Hindlimb muscle (tissue), 1 donor: ENCODE results near the gene AVL9. TPM values are rescaled to one million over a fixed set of nuclear protein-coding genes. Genes with fewer than 3 reads are reported as not detected.

Experiments
- DNase-seq: peaks from one replicate; pipeline ENCODE4 v3.0.0-alpha.2; 2013
- polyA plus RNA-seq: library from polyadenylated mRNA; unstranded; fragments of 120-200 nt; gene quantifications from one replicate; pipeline ENCODE4 v1.2.1, GENCODE V29; 2013; ENCODE audit not compliant: insufficient read length

Gene AVL9
- polyA plus RNA-seq, 1 donor: 13.2 TPM

DNA sequence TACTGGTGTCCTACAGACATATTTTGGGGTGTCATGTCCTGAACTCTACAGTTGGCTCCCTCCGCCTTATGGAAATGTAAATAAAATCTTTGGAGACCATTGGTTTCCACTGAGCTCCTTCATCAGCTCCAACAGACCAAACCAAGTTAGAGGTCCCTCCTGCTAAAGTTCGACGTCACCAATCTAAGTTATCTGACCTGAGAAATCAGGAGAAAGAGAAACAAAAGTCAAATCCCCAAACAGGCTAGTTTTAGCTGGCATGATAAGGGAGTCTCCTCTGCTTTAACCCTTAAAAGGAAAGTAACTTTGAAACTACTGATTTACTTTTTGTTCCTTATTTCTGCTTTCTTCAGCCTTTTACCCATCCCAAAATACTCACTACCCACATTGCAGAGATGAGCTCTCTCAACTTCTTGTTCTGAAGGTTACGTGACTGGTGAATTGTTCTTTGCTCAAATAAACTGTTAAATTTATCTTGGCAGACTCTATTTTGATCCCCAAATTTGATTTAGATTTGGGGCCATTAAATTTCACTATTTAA lies 39.9 kb downstream of the AVL9 start:
- no peak for DNase-seq

DNA sequence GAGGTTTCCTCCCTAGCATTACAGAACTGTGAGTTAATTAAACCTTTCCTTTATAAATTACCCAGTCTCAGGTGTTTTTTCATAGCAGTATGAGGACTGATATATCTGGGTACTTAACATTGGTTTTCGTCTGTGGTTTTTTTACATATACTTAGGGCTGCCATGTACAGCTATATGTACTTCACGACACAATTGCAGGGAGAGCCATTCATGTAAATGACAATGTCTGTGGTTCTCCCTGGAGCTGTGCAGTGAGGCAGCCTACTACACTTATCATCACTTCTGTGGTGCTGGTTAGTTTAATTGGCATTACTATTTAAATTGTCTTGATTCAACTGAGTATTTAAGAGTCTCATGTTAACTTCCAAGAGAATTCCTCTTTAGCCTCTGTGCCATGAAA lies 40.7 kb downstream of the AVL9 start:
- no peak for DNase-seq

DNA sequence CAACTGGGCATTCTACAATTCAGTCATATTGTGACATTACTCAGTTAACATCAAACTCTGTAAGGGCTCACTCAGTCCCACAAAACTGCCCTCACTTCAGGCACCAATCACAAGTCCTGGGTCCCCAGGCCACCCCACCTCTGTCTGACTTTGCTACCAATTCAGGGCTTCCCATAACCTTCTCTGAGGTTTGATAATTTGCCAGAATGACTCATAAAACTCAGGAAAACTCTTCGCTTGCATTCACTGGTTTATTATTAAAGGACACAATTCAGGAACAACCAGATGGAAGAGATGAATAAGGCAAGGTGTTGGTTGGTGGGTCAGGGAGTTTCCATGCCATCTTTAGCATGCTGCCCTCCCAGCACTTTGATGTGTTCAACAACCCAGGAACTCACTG lies 41.3 kb downstream of the AVL9 start:
- no peak for DNase-seq

DNA sequence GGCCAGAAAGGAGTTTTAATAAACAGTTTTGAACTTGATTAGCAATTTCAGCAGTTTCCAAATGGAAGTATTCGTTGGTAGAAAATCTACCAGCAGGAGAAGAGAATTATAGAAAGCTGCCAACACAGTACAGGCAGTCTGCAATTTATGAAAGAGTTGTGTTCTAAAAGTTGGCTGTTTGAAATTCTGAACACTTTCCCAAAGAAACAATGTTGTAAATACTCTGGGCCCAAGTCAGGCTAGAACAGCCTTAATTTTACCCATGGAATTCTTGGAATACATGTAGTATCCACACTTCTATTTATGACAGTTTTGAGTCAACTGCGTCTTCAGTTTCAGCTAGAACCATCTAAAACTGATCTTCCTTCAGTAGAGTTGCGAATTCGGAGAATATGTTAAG lies 42.5 kb downstream of the AVL9 start:
- DNase-seq: no peak

DNA sequence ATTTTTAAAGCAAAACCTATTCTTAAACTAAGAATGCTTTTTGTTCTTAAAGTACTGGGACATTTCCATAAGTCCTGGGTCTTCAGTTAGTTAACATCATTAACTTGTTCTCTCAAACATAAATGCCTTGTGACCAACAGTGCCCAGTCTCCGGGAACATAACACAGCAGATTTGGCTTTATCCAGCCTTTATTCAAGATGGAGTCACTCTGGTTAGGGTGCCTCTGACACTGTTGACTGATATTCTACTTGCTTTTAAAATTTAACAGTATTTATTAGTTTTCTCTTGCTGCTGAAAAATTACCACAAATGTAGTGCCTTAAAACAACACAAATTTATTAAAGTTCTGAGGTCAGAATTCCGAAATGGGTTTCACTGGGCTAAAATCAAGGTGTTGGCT lies 44.1 kb downstream of the AVL9 start:
- no peak for DNase-seq

DNA sequence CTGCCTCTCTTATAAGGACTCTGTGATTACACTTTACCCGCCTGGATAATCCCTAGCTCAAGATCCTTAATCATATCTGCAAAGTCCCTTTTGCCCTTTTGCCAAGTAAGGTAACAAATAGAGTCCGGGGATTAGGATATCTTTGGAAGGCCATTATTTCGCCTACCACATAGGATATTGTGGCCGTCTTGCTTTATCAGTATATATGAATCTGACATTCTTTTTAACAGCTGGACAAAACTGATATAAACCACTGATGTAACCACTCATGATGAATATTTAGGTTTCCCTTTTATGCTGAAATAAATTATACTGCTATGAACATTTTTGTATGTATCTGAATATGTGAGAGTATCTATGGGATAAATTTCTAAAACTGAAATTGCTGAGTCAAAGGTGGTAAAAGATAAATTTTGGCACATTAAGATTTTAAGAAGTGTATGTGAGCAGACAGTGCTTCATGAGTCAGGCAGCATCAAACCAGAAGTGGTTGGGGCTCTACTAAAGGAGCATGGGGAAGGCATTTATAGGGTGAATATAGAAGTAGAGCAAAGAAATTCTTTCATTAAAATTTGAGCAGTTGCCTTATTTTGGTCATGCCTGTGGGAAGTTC lies 44.7 kb downstream of the AVL9 start:
- DNase-seq: no peak

DNA sequence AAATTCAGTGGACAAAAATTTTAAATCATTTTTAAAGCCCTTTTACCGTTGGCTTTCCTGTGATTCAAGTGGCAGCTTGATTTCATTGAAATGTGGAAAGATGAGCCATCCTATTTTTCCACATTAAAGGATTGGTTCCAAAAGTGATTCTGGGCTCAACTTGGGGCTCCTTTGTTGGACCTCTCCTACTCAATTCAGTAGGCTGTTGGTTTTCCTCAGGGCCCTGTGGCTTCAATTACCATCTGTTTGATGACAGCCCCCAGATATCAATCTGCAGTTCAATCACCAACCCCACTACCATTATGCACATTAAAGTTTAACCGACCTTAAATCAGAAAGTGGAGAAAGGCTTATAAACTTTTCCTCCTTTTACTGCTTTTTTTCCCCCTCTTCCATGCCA lies 47.3 kb downstream of the AVL9 start:
- no peak for DNase-seq

DNA sequence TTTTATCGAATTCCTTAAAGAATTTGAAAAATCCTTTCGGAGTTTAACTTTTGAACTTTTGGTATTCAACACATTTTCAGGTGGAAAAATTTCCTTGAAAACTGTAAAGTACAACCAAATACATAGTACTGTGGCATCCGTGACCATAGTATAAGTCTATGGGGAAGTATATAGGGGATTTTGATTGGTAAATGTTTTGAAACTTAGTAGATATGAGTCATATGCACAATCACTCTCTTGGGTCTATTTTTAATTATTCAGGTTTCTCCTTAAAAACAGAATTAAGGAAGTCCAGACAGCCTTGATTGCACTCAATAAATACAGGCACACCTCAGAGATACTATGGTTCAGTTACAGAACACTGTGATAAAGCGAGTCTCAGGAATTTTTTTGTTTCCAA lies 64.2 kb downstream of the AVL9 start:
- no peak for DNase-seq

DNA sequence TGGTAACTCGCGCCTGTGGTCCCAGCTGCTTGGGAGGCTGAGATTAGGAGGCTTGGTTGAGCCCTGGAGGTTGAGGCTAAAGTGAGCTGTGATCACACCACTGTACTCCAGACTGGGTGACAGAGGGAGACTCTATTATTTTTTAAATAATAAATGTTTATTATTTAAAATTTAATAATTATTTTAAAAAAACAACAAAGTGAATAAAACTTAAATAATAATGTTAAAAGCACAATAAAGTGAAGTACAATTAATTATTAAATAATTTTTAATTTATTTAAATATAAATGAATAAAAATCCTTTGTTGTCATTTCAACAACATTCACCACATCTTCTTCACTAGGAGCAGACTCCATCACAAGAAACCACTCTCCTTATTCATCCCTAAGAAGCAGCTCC lies 64.8 kb downstream of the AVL9 start:
- DNase-seq: no peak

DNA sequence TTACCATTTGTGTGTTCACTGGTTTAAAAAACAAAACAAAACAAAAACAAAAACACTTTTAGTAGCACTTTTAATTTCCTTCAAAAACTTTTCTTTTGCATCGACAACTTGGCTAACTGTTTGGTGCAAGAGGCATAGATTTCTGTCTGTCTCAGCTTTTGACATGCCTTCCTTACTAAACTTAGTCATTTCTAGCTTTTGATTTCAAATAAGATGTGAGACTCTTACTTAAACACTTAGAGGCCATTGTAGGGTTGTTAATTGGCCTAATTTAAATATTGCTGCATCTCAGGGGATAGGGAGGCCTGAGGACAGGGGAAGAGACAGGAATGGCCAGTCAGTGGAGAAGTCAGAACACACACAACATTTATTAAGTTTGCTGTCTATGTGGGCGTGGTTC lies 66.3 kb downstream of the AVL9 start:
- no peak for DNase-seq

DNA sequence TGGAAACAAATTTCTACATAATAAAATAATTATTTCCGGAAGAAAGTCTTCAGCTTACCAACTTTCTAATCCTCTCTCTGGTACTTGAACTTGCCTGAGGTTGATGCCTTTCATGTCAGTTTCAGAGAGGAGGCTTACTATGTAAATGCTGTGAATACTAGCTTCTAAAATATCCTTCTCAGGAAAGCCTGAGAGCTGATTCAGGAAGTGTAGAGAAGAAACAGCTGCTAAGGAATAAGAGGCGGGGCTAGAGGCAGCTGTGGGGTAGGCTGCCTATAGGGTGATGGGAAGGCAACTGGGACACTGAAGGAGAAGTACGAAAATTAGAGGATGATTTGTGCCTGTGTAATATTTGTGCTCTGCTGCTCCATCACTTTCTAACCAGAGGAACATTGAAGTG lies 69.3 kb downstream of the AVL9 start:
- DNase-seq: peak; percentile 26

DNA sequence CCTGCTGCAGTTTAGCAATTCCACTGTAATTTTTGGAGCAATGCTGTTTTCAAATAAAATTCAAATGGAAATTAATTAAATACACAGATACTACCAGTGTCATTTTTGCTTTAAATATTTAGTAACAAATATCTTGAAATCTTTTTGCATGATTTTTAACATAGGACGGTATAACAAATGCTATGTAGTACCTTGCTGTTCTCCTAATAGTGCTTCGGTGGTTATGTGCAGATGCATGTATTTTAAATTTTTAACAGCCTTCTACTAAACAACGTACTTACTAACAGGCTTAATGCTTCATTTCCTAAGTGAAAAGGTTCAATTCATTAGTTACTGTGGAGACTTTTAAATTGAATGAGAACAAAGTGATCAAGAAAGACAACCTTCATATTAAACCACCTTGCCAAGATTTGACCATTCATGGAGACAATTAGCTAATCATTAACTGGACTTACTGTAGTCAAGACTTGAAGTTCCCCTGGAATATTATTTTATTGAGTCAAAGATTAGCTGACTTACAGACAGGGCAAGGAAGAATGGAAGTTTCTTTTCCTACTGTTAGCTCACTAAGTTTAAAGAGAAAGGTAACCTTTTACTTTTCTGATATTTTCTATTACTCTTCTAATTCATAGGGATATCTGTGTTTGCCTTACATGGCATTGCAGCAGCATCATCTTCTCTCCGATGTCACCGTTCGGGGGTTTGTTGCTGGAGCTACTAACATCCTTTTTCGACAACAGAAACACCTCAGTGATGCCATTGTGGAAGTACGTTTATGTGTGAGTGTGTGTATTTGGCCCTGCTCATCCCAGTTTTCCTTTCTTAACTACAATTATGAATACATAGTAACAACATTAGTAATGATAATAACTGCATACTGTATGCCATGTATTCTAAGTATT lies 74.3 kb downstream of the AVL9 start:
- DNase-seq: no peak

DNA sequence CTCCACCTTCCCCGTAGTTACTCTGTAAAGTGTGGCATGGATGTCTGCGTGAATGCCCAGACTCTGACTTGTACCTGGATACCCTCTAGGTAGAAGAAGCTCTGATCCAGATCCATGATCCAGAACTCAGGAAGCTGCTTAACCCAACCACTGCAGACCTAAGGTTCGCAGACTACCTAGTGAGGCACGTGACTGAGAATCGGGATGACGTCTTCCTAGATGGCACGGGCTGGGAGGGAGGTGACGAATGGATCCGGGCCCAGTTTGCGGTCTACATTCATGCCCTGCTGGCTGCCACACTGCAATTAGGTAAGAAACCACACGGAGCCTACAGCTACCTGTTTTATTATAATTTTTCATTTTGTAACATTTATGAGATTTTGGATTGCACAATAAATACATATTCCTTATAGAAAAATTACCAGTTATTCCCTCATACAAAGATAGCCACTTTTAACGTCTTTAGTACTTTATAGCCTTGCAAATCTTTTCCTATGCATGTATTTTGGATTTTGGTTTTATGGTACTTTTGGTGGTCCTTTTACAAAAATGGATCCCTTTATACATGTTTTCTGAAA lies 77.9 kb downstream of the AVL9 start:
- DNase-seq: no peak

DNA sequence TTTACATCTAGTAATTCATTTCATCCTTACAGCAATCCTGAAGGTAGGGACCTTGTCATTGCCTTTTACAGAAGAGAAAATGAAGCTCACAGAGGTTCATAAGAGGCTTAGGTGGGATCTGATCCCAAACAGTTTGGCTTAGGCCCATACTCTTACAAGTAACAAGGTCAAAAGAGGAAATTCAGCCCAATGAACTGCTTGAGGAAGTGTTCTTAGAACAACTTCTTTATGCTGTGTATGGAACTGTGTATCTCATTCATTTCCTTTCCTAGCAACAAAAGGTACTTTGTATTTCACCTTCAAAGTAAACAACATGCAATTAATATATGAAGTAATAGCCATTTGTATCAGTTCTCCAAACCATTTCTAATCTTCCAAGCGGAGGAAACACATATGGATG lies 79.3 kb downstream of the AVL9 start:
- DNase-seq: no peak

DNA sequence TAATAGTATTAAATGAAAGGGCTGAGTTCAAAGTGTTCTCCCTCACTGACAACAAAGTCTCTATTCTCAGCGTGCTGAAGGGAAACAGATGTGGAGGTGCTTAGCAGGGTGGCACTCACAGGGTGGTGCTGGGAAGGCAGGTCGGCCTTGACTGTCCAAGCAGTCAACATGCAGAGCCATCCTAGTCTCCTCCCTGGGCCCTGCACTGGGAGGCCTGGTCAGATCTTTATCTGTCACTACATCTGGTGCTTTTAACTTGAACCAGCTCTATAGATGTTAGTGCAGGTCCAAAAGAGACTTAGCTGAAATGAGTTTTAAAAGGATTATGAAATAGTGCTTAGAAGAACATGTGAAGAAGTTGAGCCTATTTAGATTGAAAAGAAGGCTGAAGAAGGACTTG lies 82.1 kb downstream of the AVL9 start:
- no peak for DNase-seq

DNA sequence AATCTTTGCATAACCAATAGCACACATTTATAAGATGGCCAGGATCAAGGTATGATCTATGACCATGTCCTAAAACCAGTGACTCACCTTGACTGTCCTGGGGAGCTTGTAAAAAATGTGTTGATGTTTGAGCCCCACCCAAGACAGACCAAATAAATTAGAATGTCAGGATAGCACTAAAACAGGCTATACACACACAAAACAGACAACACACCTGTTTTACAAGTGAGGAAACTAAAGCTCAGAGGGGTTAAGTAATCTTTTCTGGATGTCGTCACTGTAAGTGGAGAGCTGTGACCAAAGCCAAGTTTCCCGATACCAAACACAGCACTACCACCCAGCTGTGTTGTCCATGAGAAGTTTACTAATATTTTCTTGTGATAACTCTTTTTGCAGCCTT lies 84.5 kb downstream of the AVL9 start:
- no peak for DNase-seq

DNA sequence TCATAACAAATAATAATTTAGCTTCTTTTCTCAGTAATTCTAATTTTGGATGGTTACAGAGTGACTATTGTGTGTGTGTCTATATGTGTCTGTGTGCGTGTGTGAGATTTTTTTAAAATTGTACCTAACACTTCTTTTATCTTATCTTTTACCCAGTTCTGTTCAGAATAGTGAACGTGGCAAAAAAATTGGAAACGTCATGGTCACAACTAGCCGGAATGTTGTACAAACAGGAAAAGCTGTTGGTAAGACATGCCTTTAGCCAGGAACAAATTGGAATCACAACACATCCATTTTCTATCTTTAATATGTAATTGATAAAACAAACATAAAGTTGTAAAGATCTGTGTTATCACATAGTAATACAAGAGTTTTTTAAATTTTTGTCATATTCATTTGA lies 85.4 kb downstream of the AVL9 start:
- DNase-seq: no peak

DNA sequence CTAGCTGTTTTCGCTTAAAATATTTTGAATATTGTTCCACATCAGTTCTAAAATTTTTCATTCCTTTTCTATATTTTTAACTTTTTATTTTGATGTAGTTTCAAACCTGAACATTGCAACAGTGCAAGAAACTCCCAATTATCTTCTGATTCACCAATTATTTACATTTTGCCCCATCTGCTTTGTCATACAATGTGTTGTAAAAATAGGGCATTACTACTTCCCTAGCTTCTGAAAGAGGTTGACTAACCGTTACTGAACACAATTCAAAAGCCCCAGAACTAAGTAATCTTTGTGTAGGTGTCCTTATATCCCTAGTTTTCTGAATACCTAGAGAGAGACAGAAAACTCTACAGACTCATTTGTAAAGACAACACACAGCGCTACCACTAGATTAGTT lies 86.7 kb downstream of the AVL9 start:
- DNase-seq: no peak

DNA sequence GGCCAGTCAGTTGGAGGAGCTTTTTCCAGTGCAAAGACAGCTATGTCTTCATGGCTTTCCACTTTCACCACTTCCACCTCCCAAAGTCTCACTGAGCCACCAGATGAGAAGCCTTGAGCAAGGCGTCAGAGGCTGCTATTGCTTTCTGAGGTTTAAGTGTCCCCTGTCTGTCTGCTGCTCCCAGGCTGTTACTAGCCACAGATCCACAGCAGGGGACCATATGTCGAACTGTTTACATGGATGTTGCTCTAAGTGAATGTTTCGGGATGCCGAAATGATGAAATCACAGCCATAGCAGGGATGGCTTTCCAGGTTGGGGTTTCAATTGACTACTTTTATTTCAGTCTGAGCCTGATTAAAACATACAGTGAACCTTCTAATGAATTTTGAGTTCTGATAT lies 88.5 kb downstream of the AVL9 start:
- DNase-seq: no peak

DNA sequence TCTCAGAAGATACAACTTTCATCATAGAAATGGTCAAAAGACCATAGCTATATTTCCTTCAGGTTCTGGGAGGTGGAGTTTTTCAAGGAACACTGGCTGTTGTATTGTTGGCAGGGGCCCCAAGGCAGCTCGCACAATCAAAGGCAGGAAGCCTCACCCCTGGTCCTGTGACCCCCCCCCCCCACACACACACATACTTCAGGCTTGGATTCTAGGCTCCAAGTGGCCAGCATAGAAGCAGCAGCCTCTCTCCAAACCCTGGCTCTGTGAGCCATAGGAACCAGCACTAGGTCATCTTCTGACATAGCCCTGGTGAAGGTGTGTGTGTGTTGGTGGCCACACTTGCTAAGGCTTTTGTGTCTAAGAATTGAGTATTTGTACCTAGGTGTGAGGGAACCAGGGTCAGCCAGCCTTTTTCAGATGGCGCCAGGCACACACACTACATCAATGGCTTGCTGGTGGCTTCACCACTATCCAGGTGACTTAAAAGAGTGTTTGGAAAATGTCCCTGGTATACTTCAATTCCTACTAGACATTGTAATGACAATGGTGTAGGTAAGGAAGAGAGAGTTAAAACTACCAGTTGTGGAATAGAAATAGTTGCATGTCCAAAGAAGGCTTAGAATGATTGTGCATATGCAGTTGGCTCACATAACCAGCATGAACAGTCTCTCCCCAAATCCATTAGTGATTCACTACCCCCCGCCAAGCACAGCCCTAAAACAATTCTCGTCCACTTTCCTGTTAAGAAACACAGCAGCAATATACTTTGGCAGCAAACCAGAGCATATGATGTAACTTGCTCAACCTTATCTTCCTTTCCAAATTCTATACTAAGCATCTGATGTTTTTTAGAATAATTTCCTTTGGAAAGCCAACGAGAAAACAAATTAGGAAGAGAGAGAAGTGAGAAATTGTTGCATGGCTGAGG lies 91.3 kb downstream of the AVL9 start:
- peak; percentile 21 for DNase-seq

DNA sequence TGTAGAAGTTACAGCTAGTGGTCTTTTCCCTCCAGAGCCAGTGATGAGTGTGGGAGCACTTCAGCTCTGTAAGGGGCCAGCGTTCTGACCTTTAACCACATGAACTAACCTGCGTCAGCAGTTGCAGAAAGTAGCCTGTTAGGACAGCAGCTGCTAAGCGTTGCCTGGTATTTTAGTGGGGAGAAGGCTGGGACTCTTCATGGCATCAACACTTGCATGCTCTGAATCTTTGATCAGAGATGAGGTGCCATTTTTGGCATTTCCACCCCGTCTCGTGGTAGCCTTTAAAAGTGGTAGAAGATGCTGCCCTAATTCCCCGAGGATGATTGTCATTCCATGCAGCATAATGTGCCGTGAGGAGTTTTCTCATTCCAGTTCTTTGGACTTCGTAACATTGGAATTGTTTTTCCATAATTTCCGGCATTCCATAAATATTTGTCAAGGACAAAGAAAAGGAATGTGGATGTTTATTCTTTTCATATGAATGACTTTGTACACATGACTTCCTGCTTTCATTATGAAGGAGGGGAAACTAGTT lies 92.2 kb downstream of the AVL9 start:
- no peak for DNase-seq

DNA sequence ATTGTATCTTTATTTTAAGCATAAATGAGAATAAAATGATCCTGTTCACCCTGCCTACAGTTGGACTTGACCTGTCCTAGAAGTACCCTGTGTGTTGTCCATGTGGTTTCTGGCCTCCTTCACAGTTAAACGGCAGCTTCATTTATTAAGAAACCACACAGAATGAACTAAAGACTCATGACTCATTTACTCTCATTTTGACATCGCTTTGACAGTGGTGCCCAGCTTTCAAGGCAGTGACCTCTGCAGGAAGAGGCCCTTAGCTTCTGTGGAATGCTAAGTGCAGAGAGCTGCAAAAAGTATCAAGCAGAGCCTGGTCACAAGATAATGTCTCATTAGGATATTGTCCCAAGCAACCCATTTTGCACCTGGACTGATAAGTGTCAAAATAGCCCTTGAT lies 93.4 kb downstream of the AVL9 start:
- no peak for DNase-seq
